ENCODE data around the gene PTPRM.

The PTPRM gene

DNA sequence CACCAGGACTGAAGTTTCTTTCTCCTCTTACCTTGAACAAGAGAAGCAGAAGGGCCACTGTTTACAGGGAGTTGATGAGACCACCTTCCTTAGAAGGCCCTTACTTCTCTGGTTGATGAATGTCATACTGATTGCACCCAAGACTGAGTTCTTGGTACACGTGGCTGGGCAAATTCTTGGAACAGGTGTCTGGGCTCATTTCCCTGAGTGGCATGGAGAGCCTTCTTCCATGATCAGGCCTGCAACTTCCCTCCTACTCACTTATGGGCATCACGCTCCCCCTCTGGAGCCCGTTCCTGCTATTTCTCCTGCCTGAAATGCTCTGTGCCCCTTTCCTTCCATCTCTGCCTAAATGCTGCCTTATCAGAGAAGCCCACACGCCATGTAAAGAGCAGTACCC lies 110.3 kb downstream of the PTPRM start:
- Histone ChIP-seq H3K36me3 (ENCODE audit: control insufficient read depth in 2 of 2, insufficient read depth in 2 of 2, low read length in 2 of 2) (no peaks in the 10 kb centered on the region), H3K27me3 (ENCODE audit: control insufficient read depth in 2 of 2, insufficient read depth in 2 of 2, low read length in 2 of 2) (no peaks in the 10 kb centered on the region), H3K9ac (ENCODE audit: low read depth in 1 of 2, low read length in 2 of 2) (no peak overlapping the region), H3K9me3 (ENCODE audit: control insufficient read depth in 2 of 2, low read length in 2 of 2) (no peaks in the 10 kb centered on the region), H3K27ac (ENCODE audit: low read depth in 2 of 2, low read length in 2 of 2) (no peak overlapping the region), H3K4me1 (ENCODE audit: control insufficient read depth in 2 of 2, insufficient read depth in 2 of 2, low read length in 2 of 2) (no peaks in the 10 kb centered on the region), H3K4me3 (ENCODE audit: low read length in 2 of 2) (no peak overlapping the region)

DNA sequence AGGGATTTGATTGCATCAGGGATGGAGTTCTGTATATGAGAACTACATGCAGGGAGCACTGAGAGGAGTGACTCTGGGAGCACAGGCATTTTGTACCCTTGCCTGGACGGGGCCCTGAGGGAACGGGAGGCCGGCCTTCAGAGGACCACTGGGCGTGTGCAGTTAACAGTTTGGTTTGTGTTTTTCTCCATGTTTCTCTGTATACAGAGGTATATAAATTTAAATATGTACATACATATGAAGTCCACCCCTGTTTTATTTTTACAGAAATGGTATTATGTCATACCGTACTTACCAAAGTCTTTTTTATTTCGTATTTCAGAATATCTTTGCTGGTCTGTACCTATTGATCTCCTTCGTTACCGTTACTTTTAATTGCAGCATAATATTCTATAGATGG lies 111.3 kb downstream of the PTPRM start:
- Histone ChIP-seq H3K4me1 (ENCODE audit: control insufficient read depth in 2 of 2, insufficient read depth in 2 of 2, low read length in 2 of 2) (no peaks in the 10 kb centered on the region), H3K9ac (ENCODE audit: low read depth in 1 of 2, low read length in 2 of 2) (no peak overlapping the region), H3K4me3 (ENCODE audit: low read length in 2 of 2) (no peak overlapping the region), H3K9me3 (ENCODE audit: control insufficient read depth in 2 of 2, low read length in 2 of 2) (no peaks in the 10 kb centered on the region), H3K36me3 (ENCODE audit: control insufficient read depth in 2 of 2, insufficient read depth in 2 of 2, low read length in 2 of 2) (no peaks in the 10 kb centered on the region), H3K27ac (ENCODE audit: low read depth in 2 of 2, low read length in 2 of 2) (no peak overlapping the region), H3K27me3 (ENCODE audit: control insufficient read depth in 2 of 2, insufficient read depth in 2 of 2, low read length in 2 of 2) (no peaks in the 10 kb centered on the region)

GRCh38 chr18:7678801-7679200 lies 111.7 kb downstream of the PTPRM start:
- Histone ChIP-seq H3K4me1 (ENCODE audit: control insufficient read depth in 2 of 2, insufficient read depth in 2 of 2, low read length in 2 of 2) (no peaks in the 10 kb centered on the region), H3K36me3 (ENCODE audit: control insufficient read depth in 2 of 2, insufficient read depth in 2 of 2, low read length in 2 of 2) (no peaks in the 10 kb centered on the region), H3K4me3 (ENCODE audit: low read length in 2 of 2) (no peak overlapping the region), H3K27ac (ENCODE audit: low read depth in 2 of 2, low read length in 2 of 2) (no peak overlapping the region), H3K9ac (ENCODE audit: low read depth in 1 of 2, low read length in 2 of 2) (no peak overlapping the region), H3K27me3 (ENCODE audit: control insufficient read depth in 2 of 2, insufficient read depth in 2 of 2, low read length in 2 of 2) (no peaks in the 10 kb centered on the region), H3K9me3 (ENCODE audit: control insufficient read depth in 2 of 2, low read length in 2 of 2) (no peaks in the 10 kb centered on the region)

DNA sequence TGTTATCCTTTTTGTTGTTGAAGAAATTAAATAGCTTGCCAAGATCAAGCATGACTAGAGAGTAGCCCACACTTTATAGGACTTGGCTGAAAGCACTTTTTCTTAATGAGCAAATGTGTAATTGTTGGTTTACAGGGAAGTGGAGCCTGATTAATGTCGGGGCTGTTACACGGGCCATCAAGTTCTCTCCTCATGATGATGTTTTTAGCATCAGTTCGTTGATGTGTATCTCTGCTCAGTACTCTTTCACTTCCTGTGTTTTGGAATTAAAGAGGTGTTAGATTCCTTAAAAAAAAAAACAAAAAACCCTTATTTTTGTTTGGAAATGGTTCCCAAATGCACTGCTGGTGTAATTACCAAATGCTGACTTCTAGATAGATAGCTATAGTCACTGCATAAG lies 114.2 kb downstream of the PTPRM start:
- no peaks in the 10 kb centered on the region for H3K36me3 ChIP-seq (ENCODE audit: control insufficient read depth in 2 of 2, insufficient read depth in 2 of 2, low read length in 2 of 2)
- no peaks in the 10 kb centered on the region for H3K27me3 ChIP-seq (ENCODE audit: control insufficient read depth in 2 of 2, insufficient read depth in 2 of 2, low read length in 2 of 2)
- no peak overlapping the region for H3K4me3 ChIP-seq (ENCODE audit: low read length in 2 of 2)

GRCh38 chr18:7682321-7682720 lies 115.2 kb downstream of the PTPRM start:
- Histone ChIP-seq H3K36me3 (ENCODE audit: control insufficient read depth in 2 of 2, insufficient read depth in 2 of 2, low read length in 2 of 2) (no peaks in the 10 kb centered on the region), H3K9me3 (ENCODE audit: control insufficient read depth in 2 of 2, low read length in 2 of 2) (no peaks in the 10 kb centered on the region), H3K4me1 (ENCODE audit: control insufficient read depth in 2 of 2, insufficient read depth in 2 of 2, low read length in 2 of 2) (no peaks in the 10 kb centered on the region), H3K27me3 (ENCODE audit: control insufficient read depth in 2 of 2, insufficient read depth in 2 of 2, low read length in 2 of 2) (no peaks in the 10 kb centered on the region), H3K9ac (ENCODE audit: low read depth in 1 of 2, low read length in 2 of 2) (no peak overlapping the region), H3K4me3 (ENCODE audit: low read length in 2 of 2) (no peak overlapping the region), H3K27ac (ENCODE audit: low read depth in 2 of 2, low read length in 2 of 2) (no peak overlapping the region)

More for the DNA sequence above, 114.2 kb downstream of the PTPRM start:
- Histone ChIP-seq H3K4me1 (ENCODE audit: control insufficient read depth in 2 of 2, insufficient read depth in 2 of 2, low read length in 2 of 2) (no peaks in the 10 kb centered on the region), H3K27ac (ENCODE audit: low read depth in 2 of 2, low read length in 2 of 2) (no peak overlapping the region), H3K9me3 (ENCODE audit: control insufficient read depth in 2 of 2, low read length in 2 of 2) (no peaks in the 10 kb centered on the region), H3K9ac (ENCODE audit: low read depth in 1 of 2, low read length in 2 of 2) (no peak overlapping the region)

DNA sequence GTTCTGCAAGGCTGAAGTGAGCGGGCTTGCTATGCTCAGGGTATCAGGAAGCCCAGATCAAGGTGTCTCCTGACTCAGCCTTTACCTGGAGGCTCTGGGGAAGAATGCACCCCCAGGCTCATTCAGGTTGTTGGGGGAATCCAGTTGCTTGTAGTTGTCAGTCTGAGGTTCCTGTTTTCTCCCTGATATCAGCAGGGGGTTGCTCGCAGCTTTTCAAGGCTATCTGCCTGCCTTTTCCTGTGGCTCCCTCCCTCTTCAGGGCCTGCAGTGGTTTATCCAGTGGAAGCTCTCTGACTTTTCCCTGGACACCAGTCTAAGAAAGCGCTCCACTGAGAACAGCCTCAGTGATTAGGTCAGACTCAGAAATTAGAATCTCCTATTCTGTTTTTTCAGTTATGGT lies 116.6 kb downstream of the PTPRM start:
- Histone ChIP-seq H3K9ac (ENCODE audit: low read depth in 1 of 2, low read length in 2 of 2) (no peak overlapping the region), H3K4me1 (ENCODE audit: control insufficient read depth in 2 of 2, insufficient read depth in 2 of 2, low read length in 2 of 2) (no peaks in the 10 kb centered on the region), H3K9me3 (ENCODE audit: control insufficient read depth in 2 of 2, low read length in 2 of 2) (no peaks in the 10 kb centered on the region), H3K36me3 (ENCODE audit: control insufficient read depth in 2 of 2, insufficient read depth in 2 of 2, low read length in 2 of 2) (no peaks in the 10 kb centered on the region), H3K27ac (ENCODE audit: low read depth in 2 of 2, low read length in 2 of 2) (no peak overlapping the region), H3K4me3 (ENCODE audit: low read length in 2 of 2) (no peak overlapping the region), H3K27me3 (ENCODE audit: control insufficient read depth in 2 of 2, insufficient read depth in 2 of 2, low read length in 2 of 2) (no peaks in the 10 kb centered on the region)

GRCh38 chr18:7684357-7684756 lies 117.2 kb downstream of the PTPRM start:
- no peak overlapping the region for H3K27ac ChIP-seq (ENCODE audit: low read depth in 2 of 2, low read length in 2 of 2)
- H3K36me3 ChIP-seq (ENCODE audit: control insufficient read depth in 2 of 2, insufficient read depth in 2 of 2, low read length in 2 of 2): no peaks in the 10 kb centered on the region
- H3K4me1 ChIP-seq (ENCODE audit: control insufficient read depth in 2 of 2, insufficient read depth in 2 of 2, low read length in 2 of 2): no peaks in the 10 kb centered on the region
- H3K4me3 ChIP-seq (ENCODE audit: low read length in 2 of 2): no peak overlapping the region
- no peak overlapping the region for H3K9ac ChIP-seq (ENCODE audit: low read depth in 1 of 2, low read length in 2 of 2)
- no peaks in the 10 kb centered on the region for H3K27me3 ChIP-seq (ENCODE audit: control insufficient read depth in 2 of 2, insufficient read depth in 2 of 2, low read length in 2 of 2)
- H3K9me3 ChIP-seq (ENCODE audit: control insufficient read depth in 2 of 2, low read length in 2 of 2): no peaks in the 10 kb centered on the region

GRCh38 chr18:7684966-7685365 lies 117.8 kb downstream of the PTPRM start:
- Histone ChIP-seq H3K36me3 (ENCODE audit: control insufficient read depth in 2 of 2, insufficient read depth in 2 of 2, low read length in 2 of 2) (no peaks in the 10 kb centered on the region), H3K9me3 (ENCODE audit: control insufficient read depth in 2 of 2, low read length in 2 of 2) (no peaks in the 10 kb centered on the region), H3K27me3 (ENCODE audit: control insufficient read depth in 2 of 2, insufficient read depth in 2 of 2, low read length in 2 of 2) (no peaks in the 10 kb centered on the region), H3K9ac (ENCODE audit: low read depth in 1 of 2, low read length in 2 of 2) (no peak overlapping the region), H3K4me3 (ENCODE audit: low read length in 2 of 2) (no peak overlapping the region), H3K27ac (ENCODE audit: low read depth in 2 of 2, low read length in 2 of 2) (no peak overlapping the region), H3K4me1 (ENCODE audit: control insufficient read depth in 2 of 2, insufficient read depth in 2 of 2, low read length in 2 of 2) (no peaks in the 10 kb centered on the region)

- H3K9me3 ChIP-seq (ENCODE audit: control insufficient read depth in 2 of 2, low read length in 2 of 2): no peaks in the 10 kb centered on the region
- H3K4me1 ChIP-seq (ENCODE audit: control insufficient read depth in 2 of 2, insufficient read depth in 2 of 2, low read length in 2 of 2): no peaks in the 10 kb centered on the region
- no peak overlapping the region for H3K9ac ChIP-seq (ENCODE audit: low read depth in 1 of 2, low read length in 2 of 2)
- H3K27me3 ChIP-seq (ENCODE audit: control insufficient read depth in 2 of 2, insufficient read depth in 2 of 2, low read length in 2 of 2): no peaks in the 10 kb centered on the region
- no peaks in the 10 kb centered on the region for H3K36me3 ChIP-seq (ENCODE audit: control insufficient read depth in 2 of 2, insufficient read depth in 2 of 2, low read length in 2 of 2)
- H3K27ac ChIP-seq (ENCODE audit: low read depth in 2 of 2, low read length in 2 of 2): no peak overlapping the region
- H3K4me3 ChIP-seq (ENCODE audit: low read length in 2 of 2): no peak overlapping the region
These were observed 119.2 kb downstream of the PTPRM start for GRCh38 chr18:7686278-7686677.

DNA sequence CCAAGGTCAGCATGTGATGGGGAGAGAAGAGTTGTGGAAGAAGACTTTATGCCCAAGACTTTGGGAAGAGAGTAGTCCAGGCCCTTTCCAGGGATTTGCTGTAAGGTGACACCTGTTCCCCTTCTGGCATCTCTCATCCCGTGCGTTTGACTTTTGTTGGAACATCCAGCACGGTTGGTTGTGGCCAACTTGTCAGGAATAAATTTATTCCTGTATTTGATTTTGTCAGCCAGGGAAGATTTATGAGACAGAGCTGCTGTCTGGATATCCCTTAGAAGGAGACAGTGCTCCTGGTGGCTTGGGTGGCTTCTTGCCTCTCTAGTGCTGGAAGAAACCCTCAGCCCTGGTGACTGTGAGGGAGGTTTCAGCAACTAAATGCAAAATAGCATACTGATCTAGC lies 121.5 kb downstream of the PTPRM start:
- Histone ChIP-seq H3K27me3 (ENCODE audit: control insufficient read depth in 2 of 2, insufficient read depth in 2 of 2, low read length in 2 of 2) (no peaks in the 10 kb centered on the region), H3K27ac (ENCODE audit: low read depth in 2 of 2, low read length in 2 of 2) (no peak overlapping the region), H3K9ac (ENCODE audit: low read depth in 1 of 2, low read length in 2 of 2) (no peak overlapping the region), H3K9me3 (ENCODE audit: control insufficient read depth in 2 of 2, low read length in 2 of 2) (no peaks in the 10 kb centered on the region), H3K4me1 (ENCODE audit: control insufficient read depth in 2 of 2, insufficient read depth in 2 of 2, low read length in 2 of 2) (no peaks in the 10 kb centered on the region), H3K4me3 (ENCODE audit: low read length in 2 of 2) (no peak overlapping the region), H3K36me3 (ENCODE audit: control insufficient read depth in 2 of 2, insufficient read depth in 2 of 2, low read length in 2 of 2) (no peaks in the 10 kb centered on the region)

- Histone ChIP-seq H3K27me3 (ENCODE audit: control insufficient read depth in 2 of 2, insufficient read depth in 2 of 2, low read length in 2 of 2) (no peaks in the 10 kb centered on the region), H3K9me3 (ENCODE audit: control insufficient read depth in 2 of 2, low read length in 2 of 2) (no peaks in the 10 kb centered on the region), H3K27ac (ENCODE audit: low read depth in 2 of 2, low read length in 2 of 2) (no peak overlapping the region), H3K4me1 (ENCODE audit: control insufficient read depth in 2 of 2, insufficient read depth in 2 of 2, low read length in 2 of 2) (no peaks in the 10 kb centered on the region), H3K4me3 (ENCODE audit: low read length in 2 of 2) (no peak overlapping the region), H3K36me3 (ENCODE audit: control insufficient read depth in 2 of 2, insufficient read depth in 2 of 2, low read length in 2 of 2) (no peaks in the 10 kb centered on the region), H3K9ac (ENCODE audit: low read depth in 1 of 2, low read length in 2 of 2) (no peak overlapping the region)
These were observed 124.1 kb downstream of the PTPRM start for GRCh38 chr18:7691206-7691605.
